ENCODE data around the gene SLC8B1. TPM values are rescaled to one million over a fixed set of nuclear protein-coding genes. Genes with fewer than 3 reads are reported as not detected.

SLC8B1 gene
- total and polyA plus RNA-seq, 2 experiments from 2014 or later: 4.3 to 5.8 TPM

GRCh38 chr12:113318900-113319628 lies 15.8 kb downstream of the SLC8B1 start:
- Histone ChIP-seq H3K36me3 (no peaks in the 10 kb centered on the region), H3K4me3 (no peak overlapping the region), H3K9me3 (ENCODE audit: low read depth) (no peaks in the 10 kb centered on the region), H3K4me1 (ENCODE audit: low read depth) (no peaks in the 10 kb centered on the region), H3K27ac (no peak overlapping the region), H3K27me3 (no peaks in the 10 kb centered on the region)
- DNase-seq (ENCODE audit: low read depth in 1 of 2, low spot score in 1 of 2): no peak
- TF ChIP-seq CTCF (IDR thresholded peaks at IDR 0.05; ENCODE audit: low read depth, low read length): no peak

GRCh38 chr12:113318046-113318656 lies 16.8 kb downstream of the SLC8B1 start:
- no peaks in the 10 kb centered on the region for H3K9me3 ChIP-seq (ENCODE audit: low read depth)
- H3K36me3 ChIP-seq: no peaks in the 10 kb centered on the region
- H3K4me3 ChIP-seq: no peak overlapping the region
- no peak for TF ChIP-seq CTCF (IDR thresholded peaks at IDR 0.05; ENCODE audit: low read depth, low read length)
- DNase-seq (ENCODE audit: low read depth in 1 of 2, low spot score in 1 of 2): no peak
- H3K27ac ChIP-seq: no peak overlapping the region
- H3K27me3 ChIP-seq: no peaks in the 10 kb centered on the region
- H3K4me1 ChIP-seq (ENCODE audit: low read depth): no peaks in the 10 kb centered on the region

- DNase-seq (ENCODE audit: low read depth in 1 of 2, low spot score in 1 of 2): no peak
- H3K36me3 ChIP-seq: no peaks in the 10 kb centered on the region
- no peak for TF ChIP-seq CTCF (IDR thresholded peaks at IDR 0.05; ENCODE audit: low read depth, low read length)
These were observed 17.8 kb downstream of the SLC8B1 start for GRCh38 chr12:113317122-113317521.

GRCh38 chr12:113316155-113316554 lies 18.8 kb downstream of the SLC8B1 start:
- Histone ChIP-seq H3K36me3 (no peaks in the 10 kb centered on the region), H3K4me1 (ENCODE audit: low read depth) (no peaks in the 10 kb centered on the region), H3K9me3 (ENCODE audit: low read depth) (no peaks in the 10 kb centered on the region), H3K4me3 (no peak overlapping the region), H3K27ac (no peak overlapping the region), H3K27me3 (no peaks in the 10 kb centered on the region)
- DNase-seq (ENCODE audit: low read depth in 1 of 2, low spot score in 1 of 2): no peak
- TF ChIP-seq CTCF (IDR thresholded peaks at IDR 0.05; ENCODE audit: low read depth, low read length): peak; percentile 14

More at GRCh38 chr12:113317122-113317521, 17.8 kb downstream of the SLC8B1 start:
- Histone ChIP-seq H3K4me1 (ENCODE audit: low read depth) (no peaks in the 10 kb centered on the region), H3K27me3 (no peaks in the 10 kb centered on the region), H3K4me3 (no peak overlapping the region), H3K27ac (no peak overlapping the region), H3K9me3 (ENCODE audit: low read depth) (no peaks in the 10 kb centered on the region)

- Histone ChIP-seq H3K27me3 (no peaks in the 10 kb centered on the region), H3K36me3 (no peaks in the 10 kb centered on the region)
These were observed 19.6 kb downstream of the SLC8B1 start for GRCh38 chr12:113315358-113315757.

More at GRCh38 chr12:113315358-113315757, 19.6 kb downstream of the SLC8B1 start:
- H3K9me3 ChIP-seq (ENCODE audit: low read depth): no peaks in the 10 kb centered on the region
- no peak overlapping the region for H3K4me3 ChIP-seq
- H3K27ac ChIP-seq: no peak overlapping the region
- DNase-seq (ENCODE audit: low read depth in 1 of 2, low spot score in 1 of 2): no peak
- TF ChIP-seq CTCF (IDR thresholded peaks at IDR 0.05; ENCODE audit: low read depth, low read length): no peak
- no peaks in the 10 kb centered on the region for H3K4me1 ChIP-seq (ENCODE audit: low read depth)

Data from cardiac muscle cell (in vitro differentiated cells and primary cell).